Right ventricle myocardium superior (tissue), 1 donor: ENCODE results near the gene HSF5. TPM values are rescaled to one million over a fixed set of nuclear protein-coding genes. Genes with fewer than 3 reads are reported as not detected.

ENCODE experiments used
- ATAC-seq: fragments of 200-7000 bp; cut with Tn5 transposase; one replicate; pipeline ENCODE4 v1.9.1; 2020; ENCODE audit warnings: mild to moderate bottlenecking; ENCODE audit not compliant: poor library complexity
- DNase-seq: peaks from one replicate; pipeline ENCODE4 v3.0.0-alpha.2; 2020
- intact Hi-C: fragments of 100-400 bp; cut with DNase I; formaldehyde crosslinking; loops from one replicate; pipeline ENCODE4 v1.11.2; 2022
- total RNA-seq: library from RNA; stranded (reverse); fragmentation: NEBNext Ultra II Directional; extraction: Animal tissue kit (Norgen Biotek cat#: 25700); gene quantifications from one replicate; pipeline ENCODE4 v1.2.1, GENCODE V29; 2021
- donor health status: DM: no; HTN: yes; CAD: no; lungs with severe emphysema.

The HSF5 gene
- total RNA-seq, 1 donor from 2014 or later, result not detected

DNA sequence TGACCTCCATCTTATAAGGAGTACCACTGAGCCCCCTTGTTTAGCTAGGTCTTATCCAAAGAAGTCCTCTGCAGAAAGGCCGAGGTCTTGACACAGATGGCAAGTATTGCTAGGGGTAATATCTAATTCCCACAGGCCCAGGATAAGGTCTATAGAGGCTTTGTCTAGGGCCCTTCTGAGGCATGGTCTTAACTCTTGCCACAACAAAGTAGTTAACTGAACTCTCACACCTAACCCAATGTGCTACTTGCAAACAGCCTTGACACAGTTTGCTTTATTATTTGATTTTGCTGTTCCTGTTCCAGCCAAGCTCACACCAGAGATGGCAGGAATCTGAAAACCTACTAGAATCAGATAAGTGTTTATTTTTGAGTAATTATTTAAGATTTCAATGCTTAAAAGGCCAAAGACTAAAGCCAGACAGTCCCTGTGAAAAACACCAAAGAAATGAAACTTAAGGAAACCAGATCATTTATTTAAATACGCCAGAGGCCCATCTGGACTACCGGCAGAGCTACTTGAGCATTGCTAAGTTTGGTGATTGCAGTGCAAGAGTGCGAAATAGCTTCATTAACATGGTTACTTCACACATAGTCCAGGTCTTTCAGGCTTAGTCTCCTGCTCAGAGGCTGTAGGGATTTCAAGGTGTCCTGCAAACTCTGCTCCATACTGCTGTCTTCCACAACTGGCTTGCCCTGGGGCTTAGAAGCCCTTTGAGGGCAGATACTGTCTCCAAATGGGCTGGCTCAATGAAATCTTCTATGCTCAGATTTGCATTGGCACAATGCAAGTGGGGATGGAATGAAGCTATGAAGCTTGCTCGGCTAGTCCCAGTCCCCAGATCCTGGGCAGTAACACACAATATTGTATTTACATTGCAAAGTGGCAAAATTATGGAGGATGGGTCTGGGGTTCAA, 107.7 kb downstream of the HSF5 start:
- DNase-seq (no peak), ATAC-seq (no peak)
- intact Hi-C loops, result no loop called here

DNA sequence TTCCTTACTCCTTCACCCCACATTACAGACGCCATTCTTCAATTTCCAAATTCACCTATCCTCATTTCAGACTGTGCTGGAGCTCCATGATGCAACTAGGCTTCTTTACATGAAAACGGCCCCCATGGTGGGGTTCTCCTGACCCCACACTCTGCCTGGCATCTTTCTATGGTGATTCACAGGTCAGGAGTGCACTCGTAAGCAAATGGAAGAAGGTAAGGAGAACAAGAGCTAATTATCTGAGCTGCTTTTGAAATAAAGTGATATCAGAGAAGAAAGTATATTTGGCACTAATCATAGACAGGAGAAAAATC, 108.7 kb downstream of the HSF5 start:
- ATAC-seq (no peak), DNase-seq (no peak)
- intact Hi-C loops, result no loop called here

DNA sequence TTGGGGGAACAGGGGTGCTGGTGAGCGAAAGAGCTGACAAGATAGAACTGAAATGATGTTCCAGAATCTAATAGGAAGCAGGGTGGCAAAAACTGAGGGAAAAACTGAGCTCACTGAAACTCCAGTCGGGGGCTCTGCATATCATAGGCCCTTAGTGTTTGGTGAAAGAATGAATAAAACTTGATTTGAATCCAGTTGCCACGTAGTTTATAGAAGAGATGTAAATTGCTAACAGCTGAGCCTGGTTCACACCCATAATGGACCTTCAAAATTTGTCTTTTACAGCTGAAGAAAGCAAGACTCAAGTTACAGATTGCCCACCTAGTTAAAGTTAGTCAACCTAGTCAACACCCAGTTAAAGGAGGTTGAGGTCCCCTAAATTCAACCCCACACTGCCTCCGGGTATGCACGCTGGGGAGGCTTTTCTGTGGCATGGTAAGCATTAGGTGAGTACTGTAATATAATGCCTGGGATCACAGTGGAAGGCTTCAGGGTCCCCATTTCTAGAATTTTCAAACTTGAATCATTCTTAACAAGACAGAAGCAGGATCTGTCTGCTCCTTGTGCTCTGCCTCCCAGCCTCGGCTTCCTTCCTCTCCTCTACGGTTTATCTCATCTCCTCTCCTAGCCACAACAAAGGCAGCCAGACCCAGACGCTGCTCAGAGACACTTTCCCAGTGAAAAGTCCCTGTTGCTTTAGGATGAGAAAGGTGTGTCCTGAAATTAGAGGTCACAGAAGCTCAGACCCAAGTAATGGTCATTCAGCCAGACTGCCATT, 109.3 kb downstream of the HSF5 start:
- DNase-seq (no peak), ATAC-seq (no peak)
- intact Hi-C loops, result no loop called here

DNA sequence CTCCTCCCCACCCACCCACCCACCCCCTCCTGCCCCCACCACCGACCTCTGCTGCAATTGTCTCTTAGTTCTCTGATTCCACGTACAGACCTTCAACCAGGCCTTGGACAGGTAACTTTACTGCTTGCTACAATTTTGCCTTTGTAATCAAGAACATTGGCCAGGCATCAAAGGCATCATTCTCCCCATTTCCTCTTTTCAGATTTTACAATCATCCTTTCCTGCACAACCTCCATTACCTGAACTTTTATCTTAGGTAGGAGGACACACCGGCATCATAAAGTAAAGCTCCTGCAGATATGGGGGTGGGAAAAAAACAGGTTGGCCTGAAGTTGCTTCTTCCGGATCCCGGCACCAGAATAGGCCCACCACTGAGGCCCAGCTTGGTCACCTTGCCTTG, 110.5 kb downstream of the HSF5 start:
- intact Hi-C loops, result no loop called here
- no peak for ATAC-seq
- DNase-seq, result no peak

DNA sequence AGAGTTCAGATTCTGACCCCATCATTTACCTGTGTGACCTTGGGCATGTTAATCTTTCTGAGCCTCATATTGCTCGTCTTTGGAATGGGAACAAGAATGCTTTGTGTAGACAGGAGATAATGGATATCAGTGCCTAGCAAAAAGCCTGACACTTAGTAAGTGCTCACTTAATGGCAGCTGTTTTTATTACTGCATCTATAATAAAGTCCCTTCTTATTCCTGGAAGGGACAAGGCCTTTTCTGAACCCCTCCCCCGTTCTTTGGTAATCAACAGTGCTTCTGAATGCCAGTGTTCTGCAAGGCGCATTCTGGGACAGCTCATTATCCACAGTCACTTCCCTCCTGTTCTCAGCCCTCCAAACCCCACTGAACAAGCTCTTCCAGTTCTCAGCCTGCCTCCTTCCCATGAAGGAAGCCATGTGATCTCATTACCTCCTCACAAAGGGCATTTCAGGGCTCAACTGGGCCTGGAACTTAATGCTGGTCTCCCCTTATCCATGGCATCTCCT, 111.1 kb downstream of the HSF5 start:
- ATAC-seq (no peak), DNase-seq (no peak)
- intact Hi-C loops, result no loop called here

DNA sequence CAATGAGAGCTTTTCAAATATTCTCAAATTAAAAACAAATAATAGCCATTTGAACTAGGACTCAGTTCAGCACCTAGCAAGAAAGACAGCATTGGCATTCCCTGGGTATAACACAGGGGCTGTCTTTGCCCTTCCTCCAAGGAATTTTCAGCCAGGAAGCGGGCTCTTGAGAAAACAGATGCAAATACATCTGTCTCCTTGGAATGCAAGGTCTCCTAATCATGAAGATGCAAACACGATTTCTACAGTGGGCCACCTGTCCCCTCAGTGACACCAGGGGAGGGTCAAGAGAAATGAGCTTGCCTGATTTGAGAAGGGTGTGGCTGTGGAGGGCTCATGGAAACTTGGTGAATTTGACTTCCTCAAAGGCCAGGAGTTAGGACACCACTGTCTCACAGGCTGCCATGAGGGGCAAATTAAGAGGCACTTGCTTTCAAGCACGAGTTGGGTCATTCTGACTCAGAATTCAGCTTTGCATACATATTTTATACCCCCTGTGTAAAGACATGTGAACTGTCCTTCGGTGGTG, 111.7 kb downstream of the HSF5 start:
- ATAC-seq (no peak), DNase-seq (no peak)
- intact Hi-C loops, result no loop called here

DNA sequence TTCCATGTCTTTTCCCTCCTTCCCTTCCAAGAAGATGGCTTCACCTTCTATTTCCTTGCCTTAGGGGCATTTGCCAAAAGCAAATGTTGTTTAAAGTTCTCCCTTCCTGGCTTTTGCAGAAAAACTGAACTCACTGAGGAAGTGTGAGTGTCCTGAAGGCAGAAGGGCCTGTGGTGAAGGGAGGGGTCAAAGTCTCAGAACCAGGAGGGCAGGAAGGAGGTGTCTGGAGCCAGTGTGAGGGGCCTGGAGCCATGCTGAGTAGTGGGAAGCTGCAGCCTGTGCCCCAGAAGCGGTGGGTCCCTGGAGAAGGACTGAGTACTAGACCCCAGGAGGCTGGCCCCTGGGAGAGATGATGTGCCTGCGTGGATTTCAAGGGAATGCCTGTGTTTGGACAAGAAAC, 112.4 kb downstream of the HSF5 start:
- ATAC-seq (no peak), DNase-seq (no peak)
- intact Hi-C loops, result no loop called here

DNA sequence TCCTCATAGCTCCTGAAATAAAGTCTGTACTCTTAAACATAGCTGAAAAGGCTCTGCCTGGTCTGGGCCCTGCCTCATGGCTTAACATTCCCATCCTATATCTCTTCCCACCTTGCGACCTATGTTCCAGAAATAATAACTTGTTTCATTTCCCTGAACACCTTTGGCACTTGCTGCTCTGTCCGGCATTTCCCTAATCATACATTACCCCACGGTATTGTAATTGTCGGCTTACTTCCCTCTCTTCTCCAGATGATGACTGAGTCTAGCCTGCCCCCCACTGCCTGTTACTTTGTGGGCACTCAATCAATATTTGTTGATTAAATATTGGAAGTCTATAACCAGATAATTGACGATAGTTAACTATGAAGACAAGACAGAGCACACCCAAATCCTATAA, 113.0 kb downstream of the HSF5 start:
- intact Hi-C loops, result no loop called here
- no peak for DNase-seq
- ATAC-seq, result no peak

DNA sequence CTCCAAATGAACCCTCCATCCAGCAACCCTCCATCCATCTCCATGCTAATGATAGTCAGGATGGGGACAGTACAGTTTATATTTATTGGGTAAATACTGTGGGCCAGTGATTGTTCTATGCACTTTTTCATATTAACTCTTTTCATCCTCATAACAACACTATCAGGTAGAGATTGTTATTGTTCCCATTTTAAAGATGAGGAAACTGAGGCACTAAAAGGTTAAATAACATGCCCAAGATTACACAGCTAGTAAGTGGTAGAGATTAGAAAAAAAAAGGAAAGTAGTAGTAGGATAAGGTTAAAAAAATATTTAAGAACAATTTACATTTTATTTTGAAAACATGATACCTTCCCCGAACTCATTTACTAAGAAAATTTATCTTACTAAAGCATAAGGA, 114.3 kb downstream of the HSF5 start:
- ATAC-seq (no peak), DNase-seq (no peak)
- intact Hi-C loops, result no loop called here

DNA sequence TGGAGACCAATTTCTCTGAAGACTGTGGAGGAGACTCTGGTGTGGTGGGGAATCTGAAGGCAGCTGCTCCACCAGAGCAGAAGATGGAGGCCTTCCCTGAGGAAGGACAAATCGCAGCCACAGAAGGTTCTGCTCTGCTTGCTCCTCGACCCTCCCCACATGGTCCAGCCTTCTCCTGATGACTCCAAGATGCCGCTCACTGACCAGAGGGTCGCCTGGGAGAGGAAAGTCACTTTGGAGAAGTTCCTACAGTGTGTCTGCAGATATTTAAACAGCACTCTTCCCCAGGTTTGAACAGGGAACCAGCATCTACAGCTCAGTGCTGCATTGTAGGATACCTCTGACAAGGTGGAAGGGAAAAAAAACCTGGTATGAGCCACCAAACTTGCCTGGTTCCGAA, 115.2 kb downstream of the HSF5 start:
- no peak for ATAC-seq
- intact Hi-C loops, result no loop called here

DNA sequence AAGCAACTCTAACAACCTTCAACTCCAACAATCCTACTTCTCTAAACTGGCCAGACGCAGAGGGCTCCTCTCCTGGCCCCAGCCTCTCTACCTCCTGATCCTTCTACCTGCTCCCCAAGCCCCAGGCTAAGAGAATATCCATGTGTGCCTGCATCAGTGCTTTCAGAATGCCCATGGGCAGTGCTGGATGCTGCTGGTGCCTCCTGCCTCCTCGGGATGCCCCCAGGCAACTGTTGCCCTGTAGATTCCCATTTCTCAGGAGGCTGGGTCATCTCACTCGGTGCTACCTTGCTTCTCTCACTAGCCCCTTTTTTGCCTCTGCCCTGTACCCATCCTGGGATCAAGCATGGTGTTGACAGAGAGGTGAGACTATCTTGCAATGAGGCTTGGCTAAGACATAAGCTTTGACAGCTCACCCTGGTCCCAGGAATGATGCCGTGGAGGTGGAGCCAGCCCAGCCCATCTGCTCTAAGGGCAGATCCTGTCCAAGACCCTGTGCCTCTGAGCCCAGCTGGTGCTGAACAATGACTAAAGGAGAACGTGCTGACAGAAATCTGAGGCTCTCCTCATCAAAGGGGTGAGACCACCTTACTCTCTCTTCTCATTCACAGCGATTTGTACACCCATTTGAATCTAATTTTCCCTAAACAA, 116.8 kb downstream of the HSF5 start:
- DNase-seq, result no peak
- intact Hi-C loops, result no loop called here
- no peak for ATAC-seq

More for the DNA sequence above, 115.2 kb downstream of the HSF5 start:
- DNase-seq, result no peak

DNA sequence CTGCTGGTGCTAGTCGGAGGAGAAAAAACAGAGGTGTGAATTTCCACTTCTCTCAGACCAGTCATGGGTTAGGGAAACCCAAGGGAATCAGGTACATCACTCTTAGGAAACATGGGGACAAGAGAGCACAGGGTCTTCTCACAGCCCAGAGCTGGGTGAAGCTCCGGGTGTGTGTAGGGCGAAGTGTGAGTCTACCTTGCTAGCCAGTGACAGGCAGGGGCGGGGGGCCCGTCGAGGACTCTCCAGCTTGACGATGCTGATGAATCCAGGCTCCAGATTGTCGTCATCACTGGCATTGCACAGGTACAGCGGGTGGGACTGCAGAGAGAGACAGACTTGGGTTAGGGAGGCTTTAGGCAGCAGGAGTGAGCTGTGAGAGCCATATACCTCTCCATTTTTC, 117.5 kb downstream of the HSF5 start:
- intact Hi-C loops, result no loop called here
- DNase-seq (no peak), ATAC-seq (no peak)

DNA sequence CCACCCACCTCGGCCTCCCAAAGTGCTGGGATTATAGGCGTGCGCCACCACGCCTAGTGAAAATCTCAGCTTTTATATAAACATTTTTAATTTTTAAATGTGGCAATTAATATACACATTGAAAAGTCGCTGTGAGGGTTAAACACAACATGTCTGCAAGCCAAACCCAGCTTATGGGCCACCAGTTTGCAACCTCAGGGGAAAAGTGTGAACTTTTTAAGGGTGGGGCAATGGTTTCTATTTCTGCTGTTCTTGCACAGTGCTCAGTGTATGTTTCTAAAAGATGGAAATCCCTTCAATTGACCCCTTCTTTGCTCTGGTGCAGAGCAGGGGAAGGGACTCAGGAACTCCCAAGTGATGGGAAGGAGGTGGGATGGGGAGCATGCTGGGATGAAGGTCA, 117.9 kb downstream of the HSF5 start:
- intact Hi-C loops, result no loop called here
- ATAC-seq, result no peak
- DNase-seq, result no peak

Other genes with a start within 250 kb of the HSF5 start
- not detected for gene LPO, start 249.8 kb downstream of the HSF5 start, total RNA-seq
- 0.05 TPM for gene MPO, start 207.5 kb downstream of the HSF5 start, total RNA-seq
- 13.6 TPM for gene TSPOAP1, start 159.6 kb downstream of the HSF5 start, total RNA-seq
- gene SUPT4H1, start 136.2 kb downstream of the HSF5 start, total RNA-seq, result 59.2 TPM
- gene RNF43, start 70.9 kb downstream of the HSF5 start, total RNA-seq, result 3.8 TPM
- 11.3 TPM for gene MTMR4, start 26.2 kb upstream of the HSF5 start, total RNA-seq
- gene TEX14, start 203.6 kb upstream of the HSF5 start, total RNA-seq, result 0.13 TPM
- gene RAD51C, start 204.2 kb upstream of the HSF5 start, total RNA-seq, result 38.5 TPM